ENCODE measurements around the gene DMAC2. TPM values are rescaled to one million over a fixed set of nuclear protein-coding genes. Genes with fewer than 3 reads are reported as not detected.
"Not testable (repeated sequence)": the region's sequence is repeated elsewhere in the genome, so short reads cannot be mapped to it uniquely, and the experiment has no call there.

DMAC2 gene
- total RNA-seq, 1 donor from 2014 or later = 39.5 TPM

DNA sequence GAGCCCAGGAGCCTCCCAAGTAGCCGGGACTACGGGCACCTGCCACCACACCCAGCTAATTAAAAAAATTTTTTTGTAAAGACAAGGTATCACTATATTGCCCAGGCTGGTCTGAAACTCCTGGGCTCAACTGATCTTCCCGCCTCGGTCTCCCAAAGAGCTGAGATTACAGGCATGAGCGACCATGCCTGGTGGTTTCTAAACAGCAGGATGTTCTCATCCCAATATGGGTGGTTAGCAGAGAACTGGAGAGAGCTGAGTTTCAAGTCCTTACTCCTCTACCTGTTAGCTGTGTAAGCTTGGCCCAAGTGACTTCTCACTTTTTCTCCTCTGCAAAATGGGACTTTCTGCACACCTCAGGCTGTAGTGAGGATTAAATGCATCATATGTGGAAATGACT is 55.4 kb downstream of the DMAC2 start:
- TF ChIP-seq, protein P1, sequence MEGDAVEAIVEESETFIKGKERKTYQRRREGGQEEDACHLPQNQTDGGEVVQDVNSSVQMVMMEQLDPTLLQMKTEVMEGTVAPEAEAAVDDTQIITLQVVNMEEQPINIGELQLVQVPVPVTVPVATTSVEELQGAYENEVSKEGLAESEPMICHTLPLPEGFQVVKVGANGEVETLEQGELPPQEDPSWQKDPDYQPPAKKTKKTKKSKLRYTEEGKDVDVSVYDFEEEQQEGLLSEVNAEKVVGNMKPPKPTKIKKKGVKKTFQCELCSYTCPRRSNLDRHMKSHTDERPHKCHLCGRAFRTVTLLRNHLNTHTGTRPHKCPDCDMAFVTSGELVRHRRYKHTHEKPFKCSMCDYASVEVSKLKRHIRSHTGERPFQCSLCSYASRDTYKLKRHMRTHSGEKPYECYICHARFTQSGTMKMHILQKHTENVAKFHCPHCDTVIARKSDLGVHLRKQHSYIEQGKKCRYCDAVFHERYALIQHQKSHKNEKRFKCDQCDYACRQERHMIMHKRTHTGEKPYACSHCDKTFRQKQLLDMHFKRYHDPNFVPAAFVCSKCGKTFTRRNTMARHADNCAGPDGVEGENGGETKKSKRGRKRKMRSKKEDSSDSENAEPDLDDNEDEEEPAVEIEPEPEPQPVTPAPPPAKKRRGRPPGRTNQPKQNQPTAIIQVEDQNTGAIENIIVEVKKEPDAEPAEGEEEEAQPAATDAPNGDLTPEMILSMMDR (IDR thresholded peaks at IDR 0.05; ENCODE audit: insufficient read depth, low read length, severe bottlenecking) = no peak
- Histone ChIP-seq H3K27me3 (ENCODE audit: control insufficient read depth, insufficient read depth, low read length) (no peaks in the 10 kb centered on the region), H3K36me3 (ENCODE audit: control insufficient read depth, insufficient read depth, low read length) (peaks cover 3% of the 10 kb centered on the region), H3K4me3 (ENCODE audit: low read depth, low read length) (no peak overlapping the region)
- DNase-seq (ENCODE audit: low read depth) (no peak), FAIRE-seq (no peak)

DNA sequence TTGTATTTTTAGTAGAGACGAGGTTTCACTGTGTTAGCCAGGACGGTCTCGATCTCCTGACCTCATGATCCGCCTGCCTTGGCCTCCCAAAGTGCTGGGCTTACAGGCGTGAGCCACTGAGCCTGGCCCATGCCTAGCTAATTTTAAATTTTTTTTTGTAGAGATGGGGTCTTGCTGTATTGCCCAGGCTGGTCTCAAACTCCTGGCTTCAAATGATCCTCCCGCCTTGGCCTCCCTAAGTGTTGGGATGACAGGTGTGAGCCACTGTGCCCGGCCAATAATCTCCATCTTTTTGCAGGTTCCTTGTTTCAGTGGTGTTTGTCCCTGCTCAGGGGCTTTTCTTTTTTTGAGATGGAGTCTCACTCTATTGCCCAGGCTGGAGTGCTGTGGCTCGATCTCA is 58.2 kb downstream of the DMAC2 start:
- FAIRE-seq; DNase-seq (ENCODE audit: low read depth); H3K4me3 ChIP-seq (ENCODE audit: low read depth, low read length); H3K27me3 ChIP-seq (ENCODE audit: control insufficient read depth, insufficient read depth, low read length); H3K36me3 ChIP-seq (ENCODE audit: control insufficient read depth, insufficient read depth, low read length): not testable (repeated sequence)

Other genes starting within 250 kb of the DMAC2 start
- gene CYP2S1, start 246.7 kb downstream of the DMAC2 start, total RNA-seq = 13.3 and 23.4 TPM in 2 replicates
- gene AXL, start 220.7 kb downstream of the DMAC2 start, total RNA-seq = 19.5 and 23.7 TPM in 2 replicates
- 41.9 and 43.5 TPM in 2 replicates for gene HNRNPUL1, start 175.5 kb downstream of the DMAC2 start, total RNA-seq
- gene CCDC97, start 129.7 kb downstream of the DMAC2 start, total RNA-seq = 7.9 and 12.9 TPM in 2 replicates
- gene TGFB1, start 86.0 kb downstream of the DMAC2 start, total RNA-seq = 4.5 and 5.2 TPM in 2 replicates
- gene B9D2, start 75.8 kb downstream of the DMAC2 start, total RNA-seq = 1.1 and 1.9 TPM in 2 replicates
- 7.6 and 10.2 TPM in 2 replicates for gene TMEM91, start 63.4 kb downstream of the DMAC2 start, total RNA-seq
- 13.7 and 58.4 TPM in 2 replicates for gene EXOSC5, start 42.6 kb downstream of the DMAC2 start, total RNA-seq
- gene BCKDHA, start 42.1 kb downstream of the DMAC2 start, total RNA-seq = 39.6 and 41.6 TPM in 2 replicates
- gene B3GNT8, start 12.5 kb downstream of the DMAC2 start, total RNA-seq = 3.2 and 14.3 TPM in 2 replicates
- not detected in 2 replicates for gene ERICH4, start 3.2 kb upstream of the DMAC2 start, total RNA-seq
- gene CEACAM21, start 136.3 kb upstream of the DMAC2 start, total RNA-seq = not detected in 2 replicates
- not detected in 2 replicates for gene CEACAM4, start 187.2 kb upstream of the DMAC2 start, total RNA-seq
- 0.79 and 7.3 TPM in 2 replicates for gene CEACAM7, start 248.4 kb upstream of the DMAC2 start, total RNA-seq

All from bronchial epithelial cell (primary cell).